LoVo (cell line): ENCODE measurements around the gene CARD10.
"Not testable (repeated sequence)": the region's sequence is repeated elsewhere in the genome, so short reads cannot be mapped to it uniquely, and the experiment has no call there.

Experiments used
- DNase-seq: peaks from one replicate; pipeline ENCODE4 v3.0.0-alpha.2; 2016; ENCODE audit warnings: low spot score

The CARD10 gene

GRCh38 chr22:37553725-37554124, 34.5 kb upstream of the CARD10 start:
- DNase-seq: no peak

GRCh38 chr22:37552524-37553163, 33.4 kb upstream of the CARD10 start:
- no peak for DNase-seq

- no peak for DNase-seq
These were observed 32.8 kb upstream of the CARD10 start for GRCh38 chr22:37551981-37552380.

GRCh38 chr22:37550921-37551320, 31.7 kb upstream of the CARD10 start:
- not testable (repeated sequence) for DNase-seq

GRCh38 chr22:37549704-37550059, 30.5 kb upstream of the CARD10 start:
- no peak for DNase-seq

- no peak for DNase-seq
These were observed 28.1 kb upstream of the CARD10 start for GRCh38 chr22:37547251-37547741.

GRCh38 chr22:37546437-37547250, 27.4 kb upstream of the CARD10 start:
- no peak for DNase-seq

GRCh38 chr22:37545703-37546436, 26.7 kb upstream of the CARD10 start:
- DNase-seq: peak; percentile 48

GRCh38 chr22:37544955-37545702, 25.9 kb upstream of the CARD10 start:
- DNase-seq: peak; percentile 56

- DNase-seq: no peak
These were observed 23.7 kb upstream of the CARD10 start for GRCh38 chr22:37542959-37543358.

- not testable (repeated sequence) for DNase-seq
These were observed 23.2 kb upstream of the CARD10 start for GRCh38 chr22:37542416-37542815.

- not testable (repeated sequence) for DNase-seq
These were observed 20.6 kb upstream of the CARD10 start for GRCh38 chr22:37539790-37540189.

GRCh38 chr22:37538590-37539357, 19.6 kb upstream of the CARD10 start:
- peak; percentile 91 for DNase-seq

GRCh38 chr22:37535159-37535558, 15.9 kb upstream of the CARD10 start:
- DNase-seq: no peak

- DNase-seq: no peak
These were observed 15.2 kb upstream of the CARD10 start for GRCh38 chr22:37534445-37534844.

- no peak for DNase-seq
These were observed 14.8 kb upstream of the CARD10 start for GRCh38 chr22:37533995-37534394.

GRCh38 chr22:37529652-37530345, 10.6 kb upstream of the CARD10 start:
- DNase-seq: peak; percentile 28

GRCh38 chr22:37527952-37528351, 8.7 kb upstream of the CARD10 start:
- DNase-seq: not testable (repeated sequence)

- not testable (repeated sequence) for DNase-seq
These were observed 8.0 kb upstream of the CARD10 start for GRCh38 chr22:37527081-37527752.

GRCh38 chr22:37526376-37526775, 7.2 kb upstream of the CARD10 start:
- DNase-seq: no peak
